ENCODE measurements around the gene HOXC6.
A peak's percentile ranks its signal among the peaks of the same experiment; 100 is the strongest.

The HOXC6 gene

GRCh38 chr12:54015018-54015931 lies 13.0 kb upstream of the HOXC6 start:
- TF ChIP-seq, protein P1, sequence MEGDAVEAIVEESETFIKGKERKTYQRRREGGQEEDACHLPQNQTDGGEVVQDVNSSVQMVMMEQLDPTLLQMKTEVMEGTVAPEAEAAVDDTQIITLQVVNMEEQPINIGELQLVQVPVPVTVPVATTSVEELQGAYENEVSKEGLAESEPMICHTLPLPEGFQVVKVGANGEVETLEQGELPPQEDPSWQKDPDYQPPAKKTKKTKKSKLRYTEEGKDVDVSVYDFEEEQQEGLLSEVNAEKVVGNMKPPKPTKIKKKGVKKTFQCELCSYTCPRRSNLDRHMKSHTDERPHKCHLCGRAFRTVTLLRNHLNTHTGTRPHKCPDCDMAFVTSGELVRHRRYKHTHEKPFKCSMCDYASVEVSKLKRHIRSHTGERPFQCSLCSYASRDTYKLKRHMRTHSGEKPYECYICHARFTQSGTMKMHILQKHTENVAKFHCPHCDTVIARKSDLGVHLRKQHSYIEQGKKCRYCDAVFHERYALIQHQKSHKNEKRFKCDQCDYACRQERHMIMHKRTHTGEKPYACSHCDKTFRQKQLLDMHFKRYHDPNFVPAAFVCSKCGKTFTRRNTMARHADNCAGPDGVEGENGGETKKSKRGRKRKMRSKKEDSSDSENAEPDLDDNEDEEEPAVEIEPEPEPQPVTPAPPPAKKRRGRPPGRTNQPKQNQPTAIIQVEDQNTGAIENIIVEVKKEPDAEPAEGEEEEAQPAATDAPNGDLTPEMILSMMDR (IDR thresholded peaks at IDR 0.05; ENCODE audit: extremely low read depth, missing control alignments): no peak
- no peak for DNase-seq (ENCODE audit: low spot score)

DNA sequence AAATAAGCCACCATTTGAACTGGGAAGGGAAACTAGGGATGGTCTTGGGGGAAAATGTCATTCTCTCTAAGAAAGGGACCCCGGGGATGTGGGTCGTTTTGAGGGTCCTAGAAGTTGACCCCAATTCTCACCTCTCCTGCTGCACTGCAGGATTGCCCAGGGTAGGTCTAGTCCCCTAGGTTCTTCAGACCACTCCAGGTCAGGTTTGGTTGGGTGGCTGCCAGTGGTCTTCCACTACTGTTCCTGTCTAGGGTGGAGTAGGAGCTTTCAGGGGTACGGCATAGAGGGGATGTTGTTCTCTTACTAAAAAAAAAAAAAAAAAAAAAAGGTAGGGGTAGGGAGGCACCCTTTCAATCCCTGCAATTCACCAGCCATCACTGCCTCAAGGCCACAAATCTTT lies 12.2 kb upstream of the HOXC6 start:
- TF ChIP-seq, protein P1 (IDR thresholded peaks at IDR 0.05; ENCODE audit: extremely low read depth, missing control alignments): no peak
- no peak for DNase-seq (ENCODE audit: low spot score)

DNA sequence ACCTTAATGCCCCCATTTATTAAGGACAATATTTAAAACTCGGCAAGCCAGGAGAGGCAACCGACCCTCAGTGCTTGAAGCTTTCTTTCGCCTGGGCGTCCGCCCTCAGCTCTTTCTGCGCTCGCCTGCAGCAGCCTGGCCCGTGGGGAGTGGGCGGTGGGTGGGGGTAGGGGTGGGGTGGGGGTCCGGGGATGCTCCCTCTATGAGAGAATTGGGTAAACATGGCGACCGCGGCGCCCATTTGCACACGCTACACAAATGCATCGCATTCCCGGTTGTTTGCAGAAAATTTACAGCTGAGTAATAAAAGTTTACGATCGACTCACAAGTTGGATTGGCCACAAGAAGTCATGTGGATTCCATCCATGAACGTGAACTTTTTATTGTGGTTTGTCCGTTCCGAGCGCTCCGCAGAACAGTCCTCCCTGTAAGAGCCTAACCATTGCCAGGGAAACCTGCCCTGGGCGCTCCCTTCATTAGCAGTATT lies 11.7 kb upstream of the HOXC6 start:
- no peak for DNase-seq (ENCODE audit: low spot score)
- TF ChIP-seq, protein P1 (IDR thresholded peaks at IDR 0.05; ENCODE audit: extremely low read depth, missing control alignments): no peak

GRCh38 chr12:54017027-54017788 lies 11.0 kb upstream of the HOXC6 start:
- peak; percentile 72 for DNase-seq (ENCODE audit: low spot score)
- TF ChIP-seq, protein P1 (IDR thresholded peaks at IDR 0.05; ENCODE audit: extremely low read depth, missing control alignments): no peak

DNA sequence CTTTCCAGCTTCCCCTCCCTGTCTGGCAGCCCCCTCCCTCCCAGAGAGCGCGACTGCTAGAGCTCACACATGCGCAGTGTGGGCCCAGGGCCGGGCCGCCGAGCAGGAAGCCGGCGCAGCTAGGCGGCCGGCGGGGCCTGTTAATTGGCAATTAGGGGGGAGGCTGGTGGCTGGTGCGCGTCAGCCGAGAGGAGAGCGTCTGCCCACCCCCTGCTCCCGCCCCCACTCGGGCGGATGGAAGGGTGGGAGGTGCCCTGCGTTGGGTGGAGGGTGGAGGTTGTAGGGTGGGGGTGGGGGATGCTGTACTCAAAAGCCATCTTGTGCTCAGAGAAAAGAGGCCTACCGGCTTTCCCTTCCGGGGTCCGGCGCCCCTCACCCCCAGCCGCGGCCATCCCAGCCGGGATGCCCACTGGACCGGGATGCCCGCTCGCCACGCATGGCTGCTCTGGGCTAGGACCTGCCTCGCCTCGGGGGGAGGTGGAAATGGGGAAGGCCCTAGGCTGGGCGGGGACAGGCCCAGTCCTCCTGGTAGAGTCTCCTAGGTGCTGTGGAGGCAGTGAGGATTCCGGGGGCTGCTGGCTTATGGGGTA lies 10.3 kb upstream of the HOXC6 start:
- TF ChIP-seq, protein P1 (IDR thresholded peaks at IDR 0.05; ENCODE audit: extremely low read depth, missing control alignments): no peak
- peak; percentile 96 for DNase-seq (ENCODE audit: low spot score)

GRCh38 chr12:54018468-54018984 lies 9.7 kb upstream of the HOXC6 start:
- no peak for DNase-seq (ENCODE audit: low spot score)
- TF ChIP-seq, protein P1 (IDR thresholded peaks at IDR 0.05; ENCODE audit: extremely low read depth, missing control alignments): no peak
